Measurements from ENCODE around the gene EBP. TPM values are rescaled to one million over a fixed set of nuclear protein-coding genes. Genes with fewer than 3 reads are reported as not detected.

EBP gene
- polyA plus RNA-seq, 1 donor (not counting 4 experiments of a cell fraction or from before 2014, with no cell fraction given) = 194 TPM

DNA sequence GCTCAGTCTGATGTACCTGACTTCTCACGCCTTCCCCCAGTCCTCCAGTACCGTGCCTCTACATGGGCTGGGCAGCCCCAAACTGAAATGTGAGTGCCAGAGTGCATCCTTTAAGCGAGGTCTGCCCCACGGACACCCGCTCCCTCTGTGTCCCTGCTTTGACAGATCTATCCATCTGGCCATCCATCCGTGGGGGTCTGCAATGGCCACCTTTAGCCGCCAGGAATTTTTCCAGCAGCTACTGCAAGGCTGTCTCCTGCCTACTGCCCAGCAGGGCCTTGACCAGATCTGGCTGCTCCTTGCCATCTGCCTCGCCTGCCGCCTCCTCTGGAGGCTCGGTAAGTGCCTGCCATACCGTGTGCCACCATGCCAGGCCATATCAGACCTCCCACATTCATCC lies 12.0 kb upstream of the EBP start:
- dilution Hi-C loops (cut with MboI; ENCODE audit: extremely low pct_ligation_motif_present, low sequenced_read_pairs) = no loop called here
- no peaks in the 10 kb centered on the region for H3K27me3 ChIP-seq (ENCODE audit: control insufficient read depth, extremely low read depth, insufficient read depth, low read length)
- no peaks in the 10 kb centered on the region for H4K20me1 ChIP-seq (ENCODE audit: control insufficient read depth, extremely low read depth, insufficient read depth, low read length)
- no peaks in the 10 kb centered on the region for H3K9me1 ChIP-seq (ENCODE audit: control insufficient read depth, extremely low read depth, insufficient read depth, low read length)
- TF ChIP-seq EZH2 (IDR thresholded peaks at IDR 0.05; ENCODE audit: low read length) = no peak
- TF ChIP-seq, protein P1, sequence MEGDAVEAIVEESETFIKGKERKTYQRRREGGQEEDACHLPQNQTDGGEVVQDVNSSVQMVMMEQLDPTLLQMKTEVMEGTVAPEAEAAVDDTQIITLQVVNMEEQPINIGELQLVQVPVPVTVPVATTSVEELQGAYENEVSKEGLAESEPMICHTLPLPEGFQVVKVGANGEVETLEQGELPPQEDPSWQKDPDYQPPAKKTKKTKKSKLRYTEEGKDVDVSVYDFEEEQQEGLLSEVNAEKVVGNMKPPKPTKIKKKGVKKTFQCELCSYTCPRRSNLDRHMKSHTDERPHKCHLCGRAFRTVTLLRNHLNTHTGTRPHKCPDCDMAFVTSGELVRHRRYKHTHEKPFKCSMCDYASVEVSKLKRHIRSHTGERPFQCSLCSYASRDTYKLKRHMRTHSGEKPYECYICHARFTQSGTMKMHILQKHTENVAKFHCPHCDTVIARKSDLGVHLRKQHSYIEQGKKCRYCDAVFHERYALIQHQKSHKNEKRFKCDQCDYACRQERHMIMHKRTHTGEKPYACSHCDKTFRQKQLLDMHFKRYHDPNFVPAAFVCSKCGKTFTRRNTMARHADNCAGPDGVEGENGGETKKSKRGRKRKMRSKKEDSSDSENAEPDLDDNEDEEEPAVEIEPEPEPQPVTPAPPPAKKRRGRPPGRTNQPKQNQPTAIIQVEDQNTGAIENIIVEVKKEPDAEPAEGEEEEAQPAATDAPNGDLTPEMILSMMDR (optimal IDR thresholded peaks at IDR 0.05 in 1 of 3, IDR thresholded peaks at IDR 0.05 in 1 of 3, conservative IDR thresholded peaks at IDR 0.05 in 1 of 3; ENCODE audit: extremely low read depth in 1 of 3, insufficient read depth in 2 of 3, low read length in 3 of 3) = no peak
- no peak for DNase-seq (ENCODE audit: low read depth, low spot score)
- H3K36me3 ChIP-seq (ENCODE audit: control insufficient read depth in 2 of 2, extremely low read depth in 1 of 2, insufficient read depth in 2 of 2, low read length in 2 of 2) = peaks cover 3 to 4% of the 10 kb centered on the region in 2 experiments
- H3K79me2 ChIP-seq (ENCODE audit: control insufficient read depth, insufficient read depth, low read length) = peaks cover 17% of the 10 kb centered on the region
- FAIRE-seq = no peak
- peak overlapping the region; percentile 32 for H2AFZ ChIP-seq (ENCODE audit: control insufficient read depth, low read length)
- H3K27ac ChIP-seq (ENCODE audit: control insufficient read depth, insufficient read depth, low read length) = peak overlapping the region; percentile 66
- H3K4me1 ChIP-seq (ENCODE audit: control insufficient read depth, extremely low read depth, insufficient read depth, low read length) = peaks cover 13% of the 10 kb centered on the region
- peak overlapping the region; percentile 65 for H3K4me2 ChIP-seq (ENCODE audit: control insufficient read depth, extremely low read depth, insufficient read depth, low read depth, low read length)
- H3K9me3 ChIP-seq (ENCODE audit: control insufficient read depth, low read depth, low read length) = peaks cover 4% of the 10 kb centered on the region
- H3K4me3 ChIP-seq (ENCODE audit: control insufficient read depth in 2 of 3, extremely low read depth in 1 of 3, insufficient read depth in 2 of 3, low read depth in 1 of 3, low read length in 3 of 3) = peak overlapping the region; percentile 55 to 63 (median 56)
- peak overlapping the region; percentile 70 for H3K9ac ChIP-seq (ENCODE audit: control insufficient read depth, extremely low read depth, insufficient read depth, low read length)

DNA sequence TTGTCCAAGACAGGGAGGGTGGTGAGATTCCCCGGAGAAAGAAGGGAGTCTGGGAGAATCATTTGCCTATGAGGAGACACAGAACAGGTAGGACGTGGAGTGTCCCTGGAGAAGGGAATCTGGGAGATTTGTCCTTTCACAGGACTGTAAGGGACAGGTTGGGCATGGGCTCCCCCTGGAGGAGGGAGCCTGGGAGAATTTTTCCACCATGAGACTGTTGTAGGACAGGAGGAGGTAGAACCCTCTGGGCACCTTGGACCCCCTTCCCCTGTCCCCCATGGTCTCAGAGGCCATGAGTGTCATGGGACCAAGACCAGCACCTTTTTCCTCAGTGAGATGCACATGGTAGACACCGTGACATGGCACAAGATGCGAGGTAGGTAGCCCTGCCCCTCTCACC lies 10.0 kb upstream of the EBP start:
- dilution Hi-C loops (cut with MboI; ENCODE audit: extremely low pct_ligation_motif_present, low sequenced_read_pairs) = no loop called here

More for the DNA sequence above, 10.0 kb upstream of the EBP start:
- Histone ChIP-seq H3K4me1 (ENCODE audit: control insufficient read depth, extremely low read depth, insufficient read depth, low read length) (peaks cover 14% of the 10 kb centered on the region), H3K27me3 (ENCODE audit: control insufficient read depth, extremely low read depth, insufficient read depth, low read length) (no peaks in the 10 kb centered on the region), H3K4me2 (ENCODE audit: control insufficient read depth, extremely low read depth, insufficient read depth, low read depth, low read length) (no peak overlapping the region), H4K20me1 (ENCODE audit: control insufficient read depth, extremely low read depth, insufficient read depth, low read length) (no peaks in the 10 kb centered on the region), H3K9me3 (ENCODE audit: control insufficient read depth, low read depth, low read length) (peaks cover 4% of the 10 kb centered on the region), H3K79me2 (ENCODE audit: control insufficient read depth, insufficient read depth, low read length) (peaks cover 17% of the 10 kb centered on the region), H3K9ac (ENCODE audit: control insufficient read depth, extremely low read depth, insufficient read depth, low read length) (no peak overlapping the region), H3K4me3 (ENCODE audit: control insufficient read depth in 2 of 3, extremely low read depth in 1 of 3, insufficient read depth in 2 of 3, low read depth in 1 of 3, low read length in 3 of 3) (no peak overlapping the region), H3K27ac (ENCODE audit: control insufficient read depth, insufficient read depth, low read length) (no peak overlapping the region), H2AFZ (ENCODE audit: control insufficient read depth, low read length) (no peak overlapping the region), H3K36me3 (ENCODE audit: control insufficient read depth in 2 of 2, extremely low read depth in 1 of 2, insufficient read depth in 2 of 2, low read length in 2 of 2) (peaks cover 3 to 4% of the 10 kb centered on the region in 2 experiments), H3K9me1 (ENCODE audit: control insufficient read depth, extremely low read depth, insufficient read depth, low read length) (no peaks in the 10 kb centered on the region)
- DNase-seq (ENCODE audit: low read depth, low spot score) (no peak), FAIRE-seq (no peak)
- no peak for TF ChIP-seq EZH2 (IDR thresholded peaks at IDR 0.05; ENCODE audit: low read length)
- TF ChIP-seq, protein P1 (optimal IDR thresholded peaks at IDR 0.05 in 1 of 3, IDR thresholded peaks at IDR 0.05 in 1 of 3, conservative IDR thresholded peaks at IDR 0.05 in 1 of 3; ENCODE audit: extremely low read depth in 1 of 3, insufficient read depth in 2 of 3, low read length in 3 of 3) = peak in 2 of 3 experiments; percentile 22 to 50
